H1 (cell line): ENCODE data around the gene GNS. TPM values are rescaled to one million over a fixed set of nuclear protein-coding genes. Genes with fewer than 3 reads are reported as not detected.

Experiments used
- CTCF ChIA-PET: fragments of 300-600 bp; sonication (Branson Sonifier 250); formaldehyde crosslinking; loops from one replicate; lab custom pipeline; 2021; ENCODE audit not compliant: partially characterized antibody; lab: Charles Lee
- POLR2A ChIA-PET: fragments of 300-600 bp; sonication (Branson Sonifier 250); formaldehyde crosslinking; loops from one replicate; lab custom pipeline; 2021; ENCODE audit warnings: inconsistent platforms; ENCODE audit not compliant: partially characterized antibody; lab: Charles Lee
- DNase-seq, 2 experiments: peaks; one replicate each; pipeline versions ENCODE4 v3.0.0 to v3.0.0-alpha.2; 2010 to 2022; ENCODE audit warnings: low spot score in 2 of 2, low read depth in 1 of 2, mixed read lengths in 1 of 2
- FAIRE-seq: peaks from 2 replicates; lab custom pipeline; 2011; peaks lifted over from hg19 to GRCh38; lab: Jason Lieb, UNC
- H2AFZ ChIP-seq: 2 replicates; pipeline ENCODE4 v1.8.1; 2012; ENCODE audit warnings: low read length, inconsistent platforms
- H2AK5ac ChIP-seq: 2 replicates; pipeline ENCODE4 v1.6.1; 2013; ENCODE audit warnings: low read depth, low read length
- H2BK120ac ChIP-seq: replicated peaks from 2 replicates; pipeline ENCODE3; 2013; ENCODE audit warnings: low read depth, low read length, inconsistent platforms
- H2BK12ac ChIP-seq: 2 replicates; pipeline ENCODE4 v1.6.1; 2013; ENCODE audit warnings: low read depth, low read length
- H2BK15ac ChIP-seq: 2 replicates; pipeline ENCODE4 v1.6.1; 2013; ENCODE audit warnings: low read length
- H2BK20ac ChIP-seq: 2 replicates; pipeline ENCODE4 v1.6.1; 2013; ENCODE audit warnings: low read length
- H2BK5ac ChIP-seq: 2 replicates; pipeline ENCODE4 v1.6.1; 2013; ENCODE audit warnings: low read depth, low read length
- H3K14ac ChIP-seq: 2 replicates; pipeline ENCODE4 v1.6.1; 2013; ENCODE audit warnings: inconsistent platforms; ENCODE audit not compliant: insufficient read length
- H3K18ac ChIP-seq: 2 replicates; pipeline ENCODE4 v1.6.1; 2013; ENCODE audit warnings: low read length; ENCODE audit errors: extremely low read depth
- H3K23ac ChIP-seq: 2 replicates; pipeline ENCODE4 v1.6.1; 2013; ENCODE audit warnings: inconsistent platforms; ENCODE audit not compliant: insufficient read length
- H3K23me2 ChIP-seq: 2 replicates; pipeline ENCODE4 v1.6.1; 2013; ENCODE audit warnings: low read depth, low read length
- H3K27ac ChIP-seq: 2 replicates; pipeline ENCODE4 v1.6.1; 2011; ENCODE audit warnings: low read depth, low read length, inconsistent platforms
- H3K27me3 ChIP-seq, 4 experiments: replicated peaks in 1 of 4; 1 replicate in 1 of 4; 2 replicates in 3 of 4; pipeline versions ENCODE4 v1.6.1 to v1.8.1; 2011 to 2013; ENCODE audit warnings: low read length in 3 of 4, mild to moderate bottlenecking in 3 of 4, inconsistent platforms in 2 of 4, mixed read lengths in 2 of 4, moderate library complexity in 1 of 4; ENCODE audit not compliant: control insufficient read depth in 3 of 4, insufficient read depth in 3 of 4; ENCODE audit errors: extremely low read depth in 1 of 4
- H3K36me3 ChIP-seq, 4 experiments: 2 replicates each; pipeline versions ENCODE4 v1.6.1 to v1.8.1; 2011 to 2013; ENCODE audit warnings: mild to moderate bottlenecking in 4 of 4, low read length in 3 of 4, moderate library complexity in 2 of 4, control low read depth in 1 of 4, inconsistent platforms in 1 of 4; ENCODE audit not compliant: insufficient read depth in 4 of 4, control insufficient read depth in 2 of 4
- H3K4ac ChIP-seq: replicated peaks from 2 replicates; pipeline ENCODE3; 2013; ENCODE audit warnings: low read length, low read depth, mixed read lengths, inconsistent platforms; ENCODE audit not compliant: insufficient read length
- H3K4me1 ChIP-seq, 4 experiments: replicated peaks in 1 of 4; 1 replicate in 1 of 4; 2 replicates in 3 of 4; pipeline versions ENCODE4 v1.6.1 to v1.8.1; 2011 to 2013; ENCODE audit warnings: low read length in 3 of 4, inconsistent platforms in 2 of 4, mixed read lengths in 1 of 4; ENCODE audit not compliant: insufficient read depth in 4 of 4, control insufficient read depth in 3 of 4
- H3K4me2 ChIP-seq, 2 experiments: 2 replicates each; pipeline versions ENCODE4 v1.6.1 to v1.8.1; 2011 to 2013; ENCODE audit warnings: low read depth in 2 of 2, low read length in 2 of 2, control low read depth in 1 of 2, inconsistent platforms in 1 of 2, mild to moderate bottlenecking in 1 of 2; ENCODE audit not compliant: insufficient read depth in 1 of 2
- H3K4me3 ChIP-seq, 4 experiments: fragments of 200-600, 300-600 bp in 1 of 4; sonication (generic), shearing (Covaris generic), sonication (Bioruptor Twin) in 1 of 4; 2 replicates each; pipeline versions ENCODE4 v1.5.1 to v1.8.1; 2011 to 2016; ENCODE audit warnings: low read length in 4 of 4, low read depth in 3 of 4, control low read depth in 2 of 4, inconsistent platforms in 2 of 4, mild to moderate bottlenecking in 2 of 4, mixed read lengths in 1 of 4, moderate library complexity in 1 of 4; ENCODE audit not compliant: insufficient read depth in 2 of 4; ENCODE audit errors: extremely low read depth in 1 of 4
- H3K56ac ChIP-seq: replicated peaks from 2 replicates; pipeline ENCODE3; 2013; ENCODE audit warnings: low read depth, mild to moderate bottlenecking, mixed read lengths, low read length, inconsistent platforms; ENCODE audit not compliant: insufficient read length
- H3K79me1 ChIP-seq: 2 replicates; pipeline ENCODE4 v1.6.1; 2013; ENCODE audit warnings: low read depth, low read length, control low read depth
- H3K79me2 ChIP-seq, 2 experiments: 2 replicates each; pipeline versions ENCODE4 v1.6.1 to v1.8.1; 2012 to 2013; ENCODE audit warnings: low read length in 2 of 2, mild to moderate bottlenecking in 2 of 2, inconsistent platforms in 1 of 2; ENCODE audit not compliant: insufficient read depth in 2 of 2, control insufficient read depth in 1 of 2
- H3K9ac ChIP-seq, 4 experiments: replicated peaks in 1 of 4; 1 replicate in 1 of 4; 2 replicates in 3 of 4; pipeline versions ENCODE4 v1.6.1 to v1.8.1; 2011 to 2013; ENCODE audit warnings: low read depth in 3 of 4, low read length in 3 of 4, control low read depth in 2 of 4, mild to moderate bottlenecking in 2 of 4, moderate library complexity in 2 of 4, inconsistent platforms in 1 of 4; ENCODE audit errors: extremely low read depth in 1 of 4
- H3K9me3 ChIP-seq, 2 experiments: 2 replicates each; pipeline versions ENCODE4 v1.6.1 to v1.8.1; 2012 to 2013; ENCODE audit warnings: mild to moderate bottlenecking in 2 of 2, moderate library complexity in 2 of 2, control low read depth in 1 of 2, inconsistent platforms in 1 of 2, low read depth in 1 of 2, low read length in 1 of 2, mixed read lengths in 1 of 2; ENCODE audit not compliant: insufficient read depth in 2 of 2
- H4K20me1 ChIP-seq, 2 experiments: replicated peaks in 1 of 2; 2 replicates each; pipeline versions ENCODE3 to v1.8.1; 2011 to 2013; ENCODE audit warnings: inconsistent platforms in 2 of 2, low read length in 2 of 2, mild to moderate bottlenecking in 1 of 2; ENCODE audit not compliant: insufficient read depth in 2 of 2, control insufficient read depth in 1 of 2
- H4K5ac ChIP-seq: 2 replicates; pipeline ENCODE4 v1.6.1; 2013; ENCODE audit warnings: low read length, low read depth, mixed read lengths, inconsistent platforms; ENCODE audit not compliant: insufficient read length
- H4K8ac ChIP-seq: 2 replicates; pipeline ENCODE4 v1.8.0; 2013; ENCODE audit warnings: mild to moderate bottlenecking, moderate library complexity, low read length, inconsistent platforms; ENCODE audit not compliant: insufficient read depth; ENCODE audit errors: extremely low read depth
- H4K91ac ChIP-seq: replicated peaks from 2 replicates; pipeline ENCODE3; 2013; ENCODE audit warnings: low read length, mixed read lengths, inconsistent platforms; ENCODE audit not compliant: insufficient read length
- MAFK ChIP-seq: IDR thresholded peaks from 2 replicates; pipeline ENCODE4 v1.6.1; 2012; ENCODE audit warnings: low read depth, mild to moderate bottlenecking, improper control_type of control experiment, low read length
- MAX ChIP-seq: IDR thresholded peaks from 2 replicates; pipeline ENCODE4 v1.6.1; 2012; ENCODE audit warnings: inconsistent platforms
- RFX5 ChIP-seq: IDR thresholded peaks from 2 replicates; pipeline ENCODE4 v1.6.1; 2011; ENCODE audit warnings: low read depth, low read length, improper control_type of control experiment, borderline replicate concordance
- SIN3A ChIP-seq, 2 experiments: IDR thresholded peaks in 1 of 2; conservative IDR thresholded peaks in 1 of 2; 2 replicates each; pipeline ENCODE4 v1.6.1; 2011 to 2012; ENCODE audit warnings: low read length in 2 of 2, improper control_type of control experiment in 1 of 2, low read depth in 1 of 2, mild to moderate bottlenecking in 1 of 2
- TAF7 ChIP-seq: optimal IDR thresholded peaks from 2 replicates; pipeline ENCODE3; 2011; ENCODE audit warnings: low read depth, mild to moderate bottlenecking, inconsistent platforms, low read length, moderate library complexity, borderline replicate concordance
- WGBS, 2 experiments: shearing (Covaris generic) in 1 of 2; methylation state at CpG; one replicate each; pipeline versions ENCODE4 v1.1.6 to v1.1.7; 2013 to 2015; ENCODE audit warnings: low lambda C conversion rate in 2 of 2, mixed read lengths in 2 of 2, inconsistent platforms in 1 of 2, low coverage in 1 of 2, missing lambda C conversion rate in 1 of 2; ENCODE audit not compliant: insufficient replicate concordance in 2 of 2, insufficient coverage in 1 of 2, insufficient read length in 1 of 2; ENCODE audit errors: extremely low coverage in 1 of 2, missing lambda C conversion rate in 1 of 2; 5-methylcytosine and 5-hydroxymethylcytosine counted together
- polyA plus RNA-seq, 7 experiments: library from polyadenylated mRNA; depleted of rRNA in 3 of 7; stranded (reverse) in 5 of 7; unstranded in 2 of 7; fragments of >200 nt in 5 of 7; fragments of 200-250 nt in 2 of 7; gene quantifications; 1 replicate in 5 of 7; 2 replicates in 1 of 7; 4 replicates in 1 of 7; pipeline versions ENCODE4 v1.2.1 to v1.2.3, GENCODE V29; 2011 to 2013; ENCODE audit warnings: missing spikeins in 2 of 7, mixed read lengths in 2 of 7
- total RNA-seq: library from RNA; stranded (reverse); fragmentation: NEBNext Ultra II Directional; extraction: Animal tissue kit (Norgen Biotek cat#: 25700); gene quantifications from 2 replicates; pipeline ENCODE4 v1.2.1, GENCODE V29; 2021

The GNS gene
- total and polyA plus RNA-seq, 2 of the 8 experiments (the other 6 are each of a cell fraction or from before 2014, with no cell fraction given) = 16.0 to 28.5 TPM

- no peaks in the 10 kb centered on the region for H3K36me3 ChIP-seq
- no peak for DNase-seq
- TF ChIP-seq SIN3A (conservative IDR thresholded peaks at IDR 0.05 in 1 of 2, IDR thresholded peaks at IDR 0.05 in 1 of 2; ENCODE audit: low read depth in 1 of 2, low read length in 2 of 2) (no peak), MAX (no peak), TAF7 (no peak), RFX5 (no peak), MAFK (no peak)
These were observed 48.9 kb upstream of the GNS start for GRCh38 chr12:64808110-64808509.

More at GRCh38 chr12:64808110-64808509, 48.9 kb upstream of the GNS start:
- no peak overlapping the region for H4K91ac ChIP-seq
- H2AFZ ChIP-seq = no peak overlapping the region
- H2BK12ac ChIP-seq = no peak overlapping the region
- POLR2A ChIA-PET = interaction anchor here (0.6 kb wide), 1 partner anchor 16 kb away, joined by 3 read pairs; the partner anchor contains the start of gene TBC1D30
- no peak overlapping the region for H2AK5ac ChIP-seq
- no peak overlapping the region for H3K23ac ChIP-seq
- H3K9ac ChIP-seq = no peak overlapping the region
- H3K27me3 ChIP-seq = peaks cover 0 to 1% (median 0%) of the 10 kb centered on the region in 4 experiments; a peak in 1 of 7 replicates
- H3K4me2 ChIP-seq = no peak overlapping the region
- no peak overlapping the region for H2BK15ac ChIP-seq
- no peak overlapping the region for H4K8ac ChIP-seq
- H3K18ac ChIP-seq = no peak overlapping the region
- no peak for FAIRE-seq
- WGBS, 2 experiments = 74% methylated on average over 5 of the region's 5 CpGs; no CpG with 5 or more reads in 1 of the 2 experiments
- H2BK20ac ChIP-seq = no peak overlapping the region
- no peak overlapping the region for H2BK5ac ChIP-seq
- H3K4me3 ChIP-seq = no peak overlapping the region
- no peak overlapping the region for H3K56ac ChIP-seq
- no peaks in the 10 kb centered on the region for H3K79me1 ChIP-seq
- H3K27ac ChIP-seq = no peak overlapping the region
- CTCF ChIA-PET = interaction anchor here (0.9 to 3.6 kb wide), 3 partner anchors 12 to 32 kb away, joined by 3 to 25 read pairs (median 3); no protein-coding TSS in a partner anchor
- H3K14ac ChIP-seq = no peak overlapping the region
- H3K23me2 ChIP-seq = no peaks in the 10 kb centered on the region
- H4K5ac ChIP-seq = no peak overlapping the region
- no peaks in the 10 kb centered on the region for H4K20me1 ChIP-seq
- H3K4ac ChIP-seq = no peak overlapping the region
- no peaks in the 10 kb centered on the region for H3K9me3 ChIP-seq
- H2BK120ac ChIP-seq = no peak overlapping the region
- H3K79me2 ChIP-seq = no peaks in the 10 kb centered on the region
- no peaks in the 10 kb centered on the region for H3K4me1 ChIP-seq
